Muscle layer of colon (tissue), 2 donors: Measurements from ENCODE around the gene IGFL4.

Experiments used
- H3K27ac ChIP-seq: one replicate; pipeline ENCODE4 v1.7.0; 2013; ENCODE audit warnings: low read depth, mild to moderate bottlenecking, low read length, moderate library complexity
- H3K27me3 ChIP-seq, 2 donors: one replicate each; pipeline ENCODE4 v1.7.0; 2013; ENCODE audit warnings: low read length in 2 of 2, mild to moderate bottlenecking in 2 of 2; ENCODE audit not compliant: insufficient read depth in 2 of 2, control insufficient read depth in 1 of 2
- H3K36me3 ChIP-seq: one replicate; pipeline ENCODE4 v1.7.0; 2013; ENCODE audit warnings: mild to moderate bottlenecking, low read length; ENCODE audit not compliant: insufficient read depth
- H3K4me1 ChIP-seq: one replicate; pipeline ENCODE4 v1.7.0; 2013; ENCODE audit warnings: mild to moderate bottlenecking, low read length; ENCODE audit not compliant: insufficient read depth
- H3K4me3 ChIP-seq, 2 donors: one replicate each; pipeline ENCODE4 v1.7.0; 2013; ENCODE audit warnings: low read length in 2 of 2, low read depth in 1 of 2, mild to moderate bottlenecking in 1 of 2, moderate library complexity in 1 of 2
- H3K9ac ChIP-seq: one replicate; pipeline ENCODE4 v1.7.0; 2013; ENCODE audit warnings: low read length
- H3K9me3 ChIP-seq: one replicate; pipeline ENCODE4 v1.7.0; 2013; ENCODE audit warnings: mild to moderate bottlenecking, low read length
- donor health status: abdominal sarcoma.
- donor health status: Adenocarcinoma of cecum.

Gene IGFL4

DNA sequence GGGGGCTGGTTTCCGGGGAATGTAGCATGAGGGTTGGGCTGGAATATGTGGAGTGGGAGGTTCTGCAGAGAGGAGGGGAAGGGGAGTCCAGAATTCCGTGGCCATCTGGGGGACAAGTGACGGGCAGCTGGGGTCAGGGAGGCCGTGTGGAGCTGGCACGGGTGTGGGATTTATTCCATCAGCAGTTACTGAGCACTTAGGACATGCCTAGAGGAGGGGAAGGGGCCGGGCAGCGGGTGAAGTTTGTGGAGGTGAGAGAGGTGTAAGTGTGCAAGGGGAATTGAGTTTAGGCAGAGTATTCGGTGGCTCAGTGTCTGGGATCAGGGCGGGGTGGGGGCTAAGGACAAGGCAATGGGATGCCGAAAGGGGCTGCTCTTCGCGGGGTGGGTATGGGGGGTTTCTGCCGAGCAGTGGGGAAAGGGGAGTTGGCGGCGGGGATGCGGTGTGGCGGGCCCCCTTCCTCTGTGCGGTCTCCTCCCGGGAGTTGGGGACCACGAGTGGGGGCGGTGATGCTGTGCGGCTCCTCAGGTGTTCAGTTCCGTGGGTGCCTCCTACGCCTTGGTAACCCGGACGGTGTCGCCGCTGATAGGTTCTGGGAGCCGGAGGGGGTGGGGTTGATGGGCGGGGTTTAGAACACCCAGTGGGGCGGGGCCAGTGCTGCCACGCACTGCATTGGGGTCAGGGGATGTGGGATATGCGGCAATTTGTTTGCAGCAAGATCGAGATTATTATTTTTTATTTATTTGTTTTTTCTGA is 40.1 kb downstream of the IGFL4 start:
- peaks cover 0 to 16% of the 10 kb centered on the region in 2 donors for H3K27me3 ChIP-seq
- no peak overlapping the region for H3K4me3 ChIP-seq
- H3K9ac ChIP-seq: no peak overlapping the region
- H3K27ac ChIP-seq: no peak overlapping the region
- H3K4me1 ChIP-seq: peaks cover 14% of the 10 kb centered on the region
- no peaks in the 10 kb centered on the region for H3K9me3 ChIP-seq
- peaks cover 6% of the 10 kb centered on the region for H3K36me3 ChIP-seq

DNA sequence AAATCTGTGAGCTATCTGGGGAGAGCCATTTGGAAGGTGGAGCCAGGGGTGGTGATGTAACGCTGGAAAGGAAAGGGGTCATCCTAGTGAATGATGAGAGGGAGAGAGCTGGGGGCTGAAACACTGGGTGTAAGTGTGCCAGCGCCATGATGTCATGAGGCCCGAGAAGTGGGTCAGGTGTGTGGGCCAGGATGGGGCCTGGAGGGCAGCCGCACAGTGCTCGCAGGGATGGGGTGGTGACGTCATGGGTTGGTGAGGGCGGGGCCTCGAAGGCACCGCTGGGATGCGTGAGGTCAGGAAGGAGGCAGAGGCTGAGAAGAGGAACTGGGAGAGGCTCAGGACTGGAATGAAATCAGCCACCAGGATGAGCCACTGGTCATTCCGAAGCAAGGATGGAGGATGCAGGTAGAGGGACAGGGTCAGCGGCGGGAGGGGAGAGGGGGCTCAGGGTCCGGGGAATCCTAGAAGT is 41.1 kb downstream of the IGFL4 start:
- Histone ChIP-seq H3K9me3 (no peaks in the 10 kb centered on the region), H3K4me1 (peaks cover 14% of the 10 kb centered on the region), H3K36me3 (peaks cover 6% of the 10 kb centered on the region), H3K27me3 (peaks cover 0 to 16% of the 10 kb centered on the region in 2 donors), H3K9ac (no peak overlapping the region), H3K27ac (no peak overlapping the region), H3K4me3 (no peak overlapping the region)

GRCh38 chr19:45998834-45999233 is 42.0 kb downstream of the IGFL4 start:
- Histone ChIP-seq H3K9me3 (no peaks in the 10 kb centered on the region), H3K9ac (no peak overlapping the region), H3K27ac (no peak overlapping the region), H3K4me1 (peaks cover 14% of the 10 kb centered on the region), H3K4me3 (no peak overlapping the region), H3K36me3 (peaks cover 6% of the 10 kb centered on the region), H3K27me3 (peaks cover 0 to 16% of the 10 kb centered on the region in 2 donors)

DNA sequence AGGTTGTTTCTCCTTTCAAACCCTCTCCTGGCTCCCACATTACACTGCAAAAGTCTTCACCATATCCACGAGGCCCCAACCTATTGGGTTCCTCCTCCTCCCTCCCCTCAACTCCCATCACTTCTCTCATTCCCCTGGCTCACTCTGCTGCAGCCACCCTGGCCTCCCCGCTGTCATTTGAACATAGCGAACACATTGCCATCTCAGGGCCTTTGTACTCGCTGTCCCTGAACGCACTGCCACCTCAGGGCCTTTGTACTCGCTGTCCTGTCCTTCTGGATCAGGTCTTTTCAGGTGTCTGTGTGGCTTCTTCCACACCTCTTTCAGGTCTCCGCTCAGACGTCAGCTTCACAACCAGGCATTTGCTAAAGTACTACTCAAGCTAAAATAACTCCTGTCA is 43.9 kb downstream of the IGFL4 start:
- no peak overlapping the region for H3K9ac ChIP-seq
- H3K4me3 ChIP-seq: no peak overlapping the region
- H3K27ac ChIP-seq: no peak overlapping the region
- H3K27me3 ChIP-seq: peaks cover 0 to 16% of the 10 kb centered on the region in 2 donors
- peaks cover 6% of the 10 kb centered on the region for H3K36me3 ChIP-seq
- H3K4me1 ChIP-seq: peaks cover 14% of the 10 kb centered on the region
- H3K9me3 ChIP-seq: no peaks in the 10 kb centered on the region

DNA sequence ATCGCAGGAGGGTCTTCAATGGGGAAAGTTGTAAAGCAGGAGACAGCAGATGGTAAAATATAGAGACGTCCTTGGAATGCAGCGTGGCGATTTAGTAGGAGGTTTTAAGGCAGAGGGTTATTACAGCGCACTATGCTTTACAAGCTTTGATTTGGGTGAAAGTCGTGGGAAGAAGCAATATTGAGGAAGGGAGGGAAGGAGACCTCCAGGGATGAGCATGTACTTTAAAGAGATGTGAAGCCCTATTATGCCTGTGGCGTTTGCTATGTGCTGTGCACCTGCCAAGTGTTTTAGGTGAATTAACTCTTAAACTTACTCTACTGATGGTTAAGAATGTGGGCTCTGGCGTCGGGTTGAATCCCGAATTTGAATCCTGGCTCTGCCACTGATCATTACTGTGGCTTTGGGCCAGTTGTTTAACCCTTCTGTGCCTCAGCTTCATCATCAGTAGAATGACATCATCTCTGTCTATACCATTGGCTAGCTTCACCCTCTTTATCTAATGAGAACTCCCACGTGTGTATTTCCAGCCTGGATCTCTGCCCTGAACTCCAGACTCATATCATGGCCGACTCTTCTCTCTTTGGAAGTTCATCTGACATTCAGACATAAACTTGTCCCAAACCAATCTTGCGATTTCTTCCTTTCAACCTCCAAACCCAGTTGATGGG is 45.0 kb downstream of the IGFL4 start:
- Histone ChIP-seq H3K4me1 (peaks cover 14% of the 10 kb centered on the region), H3K27ac (peak overlapping the region; percentile 63)

GRCh38 chr19:45994998-45995714 is 45.6 kb downstream of the IGFL4 start, which contains the start of gene CCDC61:
CCDC61 (plus strand) TSS chr19:45995467; CDS start chr19:46003019, 7,552 bp downstream.
- H3K9ac ChIP-seq: peak within 1 kb of the TSS; percentile 51
- H3K27ac ChIP-seq: peak within 1 kb of the TSS; percentile 63
- peak within 1 kb of the TSS; percentile 62 to 85 for H3K4me3 ChIP-seq
- H3K9me3 ChIP-seq: no peaks in the 10 kb centered on the region
- peaks cover 0 to 19% of the 10 kb centered on the region in 2 donors for H3K27me3 ChIP-seq
- peaks cover 11% of the 10 kb centered on the region for H3K4me1 ChIP-seq
- H3K36me3 ChIP-seq: peaks cover 6% of the 10 kb centered on the region

More for the DNA sequence above, 45.0 kb downstream of the IGFL4 start:
- Histone ChIP-seq H3K36me3 (peaks cover 6% of the 10 kb centered on the region), H3K9me3 (no peaks in the 10 kb centered on the region), H3K4me3 (peak overlapping the region; percentile 62 to 85), H3K9ac (peak overlapping the region; percentile 51), H3K27me3 (peaks cover 0 to 16% of the 10 kb centered on the region in 2 donors)

DNA sequence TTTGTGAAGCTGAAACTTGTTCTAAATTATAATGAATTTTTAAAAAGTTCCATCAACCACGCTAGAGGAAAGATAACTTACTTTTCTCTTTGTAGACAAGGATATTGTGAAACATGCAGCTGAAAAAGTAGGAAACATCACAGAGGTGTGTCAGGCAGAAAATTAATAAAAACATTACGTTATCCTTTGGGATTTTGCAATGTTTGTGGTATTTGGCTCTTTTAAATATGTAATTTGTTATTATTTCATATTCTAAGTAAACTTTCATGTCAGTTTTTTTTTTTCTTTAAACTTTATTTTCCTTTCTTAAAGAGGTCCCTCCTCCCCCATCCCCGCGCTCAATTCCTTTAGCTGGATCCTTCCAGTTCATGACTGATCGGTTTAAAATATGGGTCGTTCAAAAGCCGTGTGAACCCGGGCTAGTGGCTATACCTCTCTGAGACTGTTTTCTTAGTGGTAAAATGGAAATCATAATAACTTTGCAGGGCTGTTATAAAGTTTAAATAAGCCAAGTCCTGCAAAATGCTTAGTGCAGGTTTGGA is 46.3 kb downstream of the IGFL4 start:
- Histone ChIP-seq H3K4me3 (peak overlapping the region; percentile 40 to 85), H3K36me3 (peaks cover 6% of the 10 kb centered on the region), H3K4me1 (peaks cover 6% of the 10 kb centered on the region), H3K27ac (no peak overlapping the region), H3K9me3 (no peaks in the 10 kb centered on the region), H3K9ac (peak overlapping the region; percentile 27), H3K27me3 (peaks cover 0 to 15% of the 10 kb centered on the region in 2 donors)

- Histone ChIP-seq H3K9ac (no peak overlapping the region), H3K4me3 (no peak overlapping the region), H3K36me3 (no peaks in the 10 kb centered on the region), H3K27ac (no peak overlapping the region), H3K9me3 (no peaks in the 10 kb centered on the region), H3K4me1 (no peaks in the 10 kb centered on the region), H3K27me3 (peaks cover 0 to 4% of the 10 kb centered on the region in 2 donors)
Observed at GRCh38 chr19:45990113-45990728, 50.6 kb downstream of the IGFL4 start.
